GM12865 (cell line): ENCODE data around the gene TAF6.

Source experiments
- DNase-seq: peaks from one replicate; pipeline ENCODE4 v3.0.0; 2010; ENCODE audit warnings: low read depth
- H3K4me3 ChIP-seq: 2 replicates; pipeline ENCODE4 v1.5.1; 2011; ENCODE audit warnings: mild to moderate bottlenecking, low read depth, low read length, control low read depth
- CTCF ChIP-seq: IDR thresholded peaks from 2 replicates; pipeline ENCODE4 v1.5.1; 2011; ENCODE audit warnings: low read length, control low read depth, low read depth, inconsistent platforms; ENCODE audit not compliant: insufficient read depth; ENCODE audit errors: missing control alignments

The TAF6 gene

GRCh38 chr7:100066953-100067352 lies 52.2 kb downstream of the TAF6 start:
- no peak for TF ChIP-seq CTCF
- no peak for DNase-seq
- H3K4me3 ChIP-seq: no peak overlapping the region

- H3K4me3 ChIP-seq: no peak overlapping the region
- no peak for TF ChIP-seq CTCF
- DNase-seq: no peak
These were observed 53.5 kb downstream of the TAF6 start for GRCh38 chr7:100065452-100066186.

- DNase-seq: no peak
- no peak overlapping the region for H3K4me3 ChIP-seq
- no peak for TF ChIP-seq CTCF
These were observed 55.0 kb downstream of the TAF6 start for GRCh38 chr7:100064162-100064561.

- no peak for DNase-seq
These were observed 55.8 kb downstream of the TAF6 start for GRCh38 chr7:100063376-100063775.

GRCh38 chr7:100061518-100062193 lies 57.5 kb downstream of the TAF6 start:
- no peak for DNase-seq
- no peak for TF ChIP-seq CTCF
- H3K4me3 ChIP-seq: no peak overlapping the region

More at GRCh38 chr7:100063376-100063775, 55.8 kb downstream of the TAF6 start:
- no peak for TF ChIP-seq CTCF
- H3K4me3 ChIP-seq: no peak overlapping the region

GRCh38 chr7:100059251-100059739 lies 59.9 kb downstream of the TAF6 start:
- no peak overlapping the region for H3K4me3 ChIP-seq
- no peak for DNase-seq
- TF ChIP-seq CTCF: no peak
